IMR-90 (cell line): ENCODE results near the gene RGS3. TPM values are rescaled to one million over a fixed set of nuclear protein-coding genes. Genes with fewer than 3 reads are reported as not detected.

ENCODE experiments used
- ATAC-seq: fragments of 200-7000 bp; cut with Tn5 transposase; 2 replicates; pipeline ENCODE4 v1.9.1; 2020; ENCODE audit warnings: low read depth, mild to moderate bottlenecking, moderate library complexity
- BruUV-seq: library from RNA; stranded (reverse); fragments of 400-500 nt; replicated peaks from 2 replicates; lab custom pipeline; 2021; lab: Mats Ljungman, UMichigan
- CTCF ChIA-PET: fragments of 300-600 bp; formaldehyde crosslinking; extraction: SDS; loops from one replicate; lab custom pipeline; 2021; ENCODE audit warnings: antibody characterized with exemption; lab: Yijun Ruan, JAX
- POLR2A ChIA-PET: fragments of 300-600 bp; sonication (Branson Sonifier 250); formaldehyde crosslinking; loops from one replicate; lab custom pipeline; 2022; ENCODE audit warnings: antibody characterized with exemption; ENCODE audit not compliant: unreplicated experiment; lab: Charles Lee
- DNase-seq: peaks from one replicate; pipeline ENCODE4 v3.0.0; 2013
- H2AFZ ChIP-seq: replicated peaks from 2 replicates; pipeline ENCODE3; 2013; ENCODE audit warnings: low read length, mild to moderate bottlenecking; ENCODE audit not compliant: poor library complexity
- H2AK5ac ChIP-seq: 2 replicates; pipeline ENCODE4 v1.6.1; 2013; ENCODE audit warnings: low read depth, low read length, inconsistent platforms
- H2AK9ac ChIP-seq: replicated peaks from 2 replicates; pipeline ENCODE3; 2013; ENCODE audit warnings: mild to moderate bottlenecking, low read depth, low read length, moderate library complexity; ENCODE audit not compliant: poor library complexity
- H2BK120ac ChIP-seq: 2 replicates; pipeline ENCODE4 v1.6.1; 2013; ENCODE audit warnings: low read depth, low read length, inconsistent platforms
- H2BK15ac ChIP-seq: 3 replicates; pipeline ENCODE4 v1.6.1; 2013; ENCODE audit warnings: low read depth, low read length, inconsistent platforms
- H2BK20ac ChIP-seq: 2 replicates; pipeline ENCODE4 v1.6.1; 2013; ENCODE audit warnings: low read depth, mild to moderate bottlenecking, inconsistent platforms, low read length, moderate library complexity
- H2BK5ac ChIP-seq: 2 replicates; pipeline ENCODE4 v1.6.1; 2013; ENCODE audit warnings: mild to moderate bottlenecking, low read depth, low read length, inconsistent platforms; ENCODE audit not compliant: poor library complexity, severe bottlenecking
- H3K14ac ChIP-seq: replicated peaks from 2 replicates; pipeline ENCODE4 v1.6.1; 2013; ENCODE audit warnings: low read depth, low read length, inconsistent platforms
- H3K18ac ChIP-seq: 2 replicates; pipeline ENCODE4 v1.6.1; 2013; ENCODE audit warnings: low read depth, low read length, control low read depth
- H3K23ac ChIP-seq: 2 replicates; pipeline ENCODE4 v1.6.1; 2013; ENCODE audit warnings: low read depth, low read length, inconsistent platforms
- H3K27ac ChIP-seq: 2 replicates; pipeline ENCODE4 v1.5.1; 2013; ENCODE audit warnings: mild to moderate bottlenecking, control low read depth, low read length; ENCODE audit not compliant: insufficient read depth
- H3K27me3 ChIP-seq: 2 replicates; pipeline ENCODE4 v1.6.1; 2013; ENCODE audit warnings: low read length; ENCODE audit not compliant: control insufficient read depth, insufficient read depth
- H3K36me3 ChIP-seq: 2 replicates; pipeline ENCODE4 v1.6.1; 2013; ENCODE audit warnings: low read length, mixed read lengths; ENCODE audit not compliant: control insufficient read depth, insufficient read depth
- H3K4ac ChIP-seq: 2 replicates; pipeline ENCODE4 v1.6.1; 2013; ENCODE audit warnings: low read depth, low read length, inconsistent platforms
- H3K4me1 ChIP-seq: 2 replicates; pipeline ENCODE4 v1.6.1; 2013; ENCODE audit warnings: low read length, mixed read lengths; ENCODE audit not compliant: control insufficient read depth, insufficient read depth
- H3K4me2 ChIP-seq: 2 replicates; pipeline ENCODE4 v1.6.1; 2013; ENCODE audit warnings: low read depth, mild to moderate bottlenecking, control low read depth, low read length, moderate library complexity
- H3K4me3 ChIP-seq: 2 replicates; pipeline ENCODE4 v1.5.1; 2013; ENCODE audit warnings: low read depth, mild to moderate bottlenecking, control low read depth, low read length, moderate library complexity; ENCODE audit not compliant: insufficient read depth
- H3K56ac ChIP-seq: 2 replicates; pipeline ENCODE4 v1.6.1; 2013; ENCODE audit warnings: low read length, inconsistent platforms; ENCODE audit not compliant: insufficient read depth; ENCODE audit errors: extremely low read depth
- H3K79me1 ChIP-seq, 2 experiments: 2 replicates each; pipeline ENCODE4 v1.6.1; 2013; ENCODE audit warnings: low read length in 2 of 2, inconsistent platforms in 1 of 2, low read depth in 1 of 2
- H3K9ac ChIP-seq: 2 replicates; pipeline ENCODE4 v1.6.1; 2013; ENCODE audit warnings: low read depth, low read length, control low read depth
- H3K9me1 ChIP-seq: 2 replicates; pipeline ENCODE4 v1.6.1; 2013; ENCODE audit warnings: low read length, inconsistent platforms; ENCODE audit not compliant: insufficient read depth
- H3K9me3 ChIP-seq: 2 replicates; pipeline ENCODE4 v1.6.1; 2013; ENCODE audit warnings: low read length; ENCODE audit not compliant: control insufficient read depth, insufficient read depth
- H4K20me1 ChIP-seq: 2 replicates; pipeline ENCODE4 v1.6.1; 2013; ENCODE audit warnings: low read length, inconsistent platforms; ENCODE audit not compliant: insufficient read depth
- H4K5ac ChIP-seq: 2 replicates; pipeline ENCODE4 v1.6.1; 2013; ENCODE audit warnings: mild to moderate bottlenecking, low read depth, low read length, control low read depth
- H4K8ac ChIP-seq, 2 experiments: 2 replicates each; pipeline ENCODE4 v1.6.1; 2013; ENCODE audit warnings: low read depth in 2 of 2, low read length in 2 of 2, control low read depth in 1 of 2, inconsistent platforms in 1 of 2
- H4K91ac ChIP-seq: 2 replicates; pipeline ENCODE4 v1.6.1; 2013; ENCODE audit warnings: low read depth, low read length, inconsistent platforms; ENCODE audit not compliant: insufficient read depth
- BHLHE40 ChIP-seq: fragments of 150-350 bp; IDR thresholded peaks from 2 replicates; pipeline ENCODE4 v1.6.1; 2016; ENCODE audit warnings: mild to moderate bottlenecking, low read depth, low read length
- CTCF ChIP-seq: conservative IDR thresholded peaks from 2 replicates; pipeline ENCODE4 v1.5.1; 2012; ENCODE audit warnings: mild to moderate bottlenecking, low read depth, low read length, improper control_type of control experiment
- MAZ ChIP-seq: IDR thresholded peaks from 2 replicates; pipeline ENCODE4 v1.6.1; 2012; ENCODE audit warnings: low read depth, mild to moderate bottlenecking, low read length, improper control_type of control experiment, moderate library complexity, borderline replicate concordance
- MXI1 ChIP-seq: IDR thresholded peaks from 2 replicates; pipeline ENCODE4 v1.6.1; 2012; ENCODE audit warnings: low read depth, mild to moderate bottlenecking, low read length, moderate library complexity, borderline replicate concordance
- POLR2A ChIP-seq: IDR thresholded peaks from 2 replicates; pipeline ENCODE4 v1.6.1; 2012; ENCODE audit warnings: mild to moderate bottlenecking, low read depth, low read length
- RAD21 ChIP-seq: IDR thresholded peaks from 2 replicates; pipeline ENCODE4 v1.6.1; 2012; ENCODE audit warnings: low read length, improper control_type of control experiment
- RCOR1 ChIP-seq: IDR thresholded peaks from 2 replicates; pipeline ENCODE4 v1.6.1; 2012; ENCODE audit warnings: mild to moderate bottlenecking, low read length, improper control_type of control experiment; ENCODE audit not compliant: insufficient replicate concordance
- SMC3 ChIP-seq: fragments of 150-350 bp; IDR thresholded peaks from 2 replicates; pipeline ENCODE4 v1.6.1; 2016; ENCODE audit warnings: low read depth, mild to moderate bottlenecking, antibody characterized with exemption, low read length, moderate library complexity
- USF2 ChIP-seq: fragments of 150-350 bp; IDR thresholded peaks from 2 replicates; pipeline ENCODE4 v1.6.1; 2017; ENCODE audit warnings: mild to moderate bottlenecking, antibody characterized with exemption, low read length, low read depth
- WGBS, 2 experiments: methylation state at CpG; one replicate each; pipeline versions ENCODE4 v1.1.5 to v1.1.7; 2013; ENCODE audit warnings: missing lambda C conversion rate in 2 of 2; ENCODE audit not compliant: insufficient read length in 1 of 2; ENCODE audit errors: extremely low coverage in 2 of 2; 5-methylcytosine and 5-hydroxymethylcytosine counted together
- dilution Hi-C: fragments of 300-500 bp; cut with HindIII; formaldehyde crosslinking; loops from one replicate; pipeline ENCODE4 v1.14.3; 2018; ENCODE audit warnings: low sequenced_read_pairs; ENCODE audit not compliant: unreplicated experiment
- in situ Hi-C: fragments of 300-500 bp; cut with MboI; formaldehyde crosslinking; loops from 3 replicates; pipeline ENCODE4 v1.14.3; 2019; ENCODE audit warnings: low sequenced_read_pairs, inconsistent platforms, mixed read lengths
- intact Hi-C: fragments of 100-400 bp; cut with micrococcal nuclease; formaldehyde crosslinking; loops from 2 replicates; pipeline ENCODE4 v1.10.0; 2022
- polyA plus RNA-seq, 3 experiments: library from polyadenylated mRNA; depleted of rRNA; stranded (reverse); fragments of >200 nt; gene quantifications; 2 replicates each; pipeline ENCODE4 v1.2.3, GENCODE V29; 2012; ENCODE audit warnings: low replicate concordance in 1 of 3
- total RNA-seq: library from RNA; depleted of rRNA; stranded (reverse); fragments of >200 nt; gene quantifications from 2 replicates; pipeline ENCODE4 v1.2.3, GENCODE V29; 2012

The RGS3 gene
- total and polyA plus RNA-seq, 2 of the 4 experiments (the other 2 are of a cell fraction), result 51.8 to 65.6 TPM

- H2BK20ac ChIP-seq, result peak overlapping the region; percentile 24; the same call in 1 of the 2 replicates
- peaks cover 39% of the 10 kb centered on the region for H3K9me1 ChIP-seq
- ATAC-seq, result peak; percentile 27
- H3K14ac ChIP-seq, result peak overlapping the region; percentile 10
- ChIA-PET POLR2A (no interaction called here), CTCF (interaction anchor here (0.8 to 1.8 kb wide), 8 partner anchors 10 to 136 kb away, joined by 3 to 10 read pairs (median 5); no protein-coding TSS in a partner anchor)
- peak overlapping the region; percentile 32; the same call in 1 of the 2 replicates for H3K27ac ChIP-seq
- WGBS, 2 experiments, result 29% methylated on average over 3 of the region's 17 CpGs; no CpG with 5 or more reads in 1 of the 2 experiments
- H3K4me3 ChIP-seq, result no peak overlapping the region
- H3K27me3 ChIP-seq, result no peaks in the 10 kb centered on the region
- H3K23ac ChIP-seq, result no peak overlapping the region
- dilution Hi-C loops, result no loop called here
- H4K20me1 ChIP-seq, result peaks cover 7% of the 10 kb centered on the region; the same call in 1 of the 2 replicates
- H2BK120ac ChIP-seq, result peak overlapping the region; percentile 59
- H3K4ac ChIP-seq, result peak overlapping the region; percentile 69
- peak; percentile 84 for DNase-seq
- no peak overlapping the region for H2BK5ac ChIP-seq
- peak overlapping the region; percentile 41; the same call in 1 of the 2 replicates for H3K9ac ChIP-seq
- peak overlapping the region; percentile 66 for H4K5ac ChIP-seq
- no peak overlapping the region; the same call in 1 of the 2 replicates for H3K18ac ChIP-seq
- no peak overlapping the region for H3K56ac ChIP-seq
- peaks cover 40% of the 10 kb centered on the region for H3K4me1 ChIP-seq
- peaks cover 13 to 56% of the 10 kb centered on the region in 2 experiments for H3K79me1 ChIP-seq
- intact Hi-C loops, result no loop called here
- H4K91ac ChIP-seq, result peak overlapping the region; percentile 7
- BruUV-seq, result no TSS peak
- peak overlapping the region; percentile 74 for H3K4me2 ChIP-seq
- peak overlapping the region; percentile 83 for H2AK5ac ChIP-seq
- peak overlapping the region; percentile 30 to 44; a peak in 2 of 4 replicates for H4K8ac ChIP-seq
- in situ Hi-C loops, result loop anchor here (5.0 kb wide), 1 partner anchor 130 kb away; no protein-coding TSS in a partner anchor
- no peaks in the 10 kb centered on the region for H3K9me3 ChIP-seq
- peak; percentile 44; the same call in 1 of the 2 replicates for TF ChIP-seq MAZ
- TF ChIP-seq RAD21, result peak; percentile 59
- TF ChIP-seq SMC3, result peak; percentile 27
- no peak for TF ChIP-seq USF2
- peak; percentile 9 for TF ChIP-seq RCOR1
- TF ChIP-seq CTCF, result peak; percentile 47
- peak; percentile 85 for TF ChIP-seq BHLHE40
- 0 out of 2 replicates have a peak, but pooled peaks have one; percentile 57 for TF ChIP-seq MXI1
- TF ChIP-seq POLR2A, result no peak
- H2BK15ac ChIP-seq, result peak overlapping the region; percentile 69; the same call in 2 of the 3 replicates
- peak overlapping the region; percentile 44 for H2AK9ac ChIP-seq
- H3K36me3 ChIP-seq, result peaks cover 18% of the 10 kb centered on the region; the same call in 1 of the 2 replicates
- H2AFZ ChIP-seq, result peak overlapping the region; percentile 46
These were observed 118.6 kb downstream of the RGS3 start for GRCh38 chr9:113581865-113582697.
